HEK293T (cell line): ENCODE data around the gene AIF1.

ENCODE experiments used
- CTCF ChIA-PET: fragments of 350-600 bp; formaldehyde crosslinking; extraction: SDS; loops from one replicate; lab custom pipeline; 2021; ENCODE audit warnings: antibody characterized with exemption, inconsistent platforms; lab: Yijun Ruan, JAX
- POLR2A ChIA-PET: fragments of 350-600 bp; formaldehyde crosslinking; extraction: SDS; loops from one replicate; lab custom pipeline; 2020; ENCODE audit warnings: antibody characterized with exemption, inconsistent platforms; lab: Yijun Ruan, JAX
- DNase-seq: peaks from one replicate; pipeline ENCODE4 v3.0.0; 2012; ENCODE audit warnings: mixed read lengths; ENCODE audit errors: extremely low spot score
- ARNT ChIP-seq: fragments of 450-650 bp; IDR thresholded peaks from 2 replicates; pipeline ENCODE4 v1.6.1; 2017; ENCODE audit warnings: mild to moderate bottlenecking
- BHLHE40 ChIP-seq: fragments of 450-650 bp; IDR thresholded peaks from 2 replicates; pipeline ENCODE4 v1.6.1; 2016; ENCODE audit warnings: mild to moderate bottlenecking, moderate library complexity, borderline replicate concordance
- CTBP1 ChIP-seq: fragments of 450-650 bp; IDR thresholded peaks from 2 replicates; pipeline ENCODE4 v1.6.1; 2016; ENCODE audit warnings: borderline replicate concordance
- ELF4 ChIP-seq: fragments of 450-650 bp; IDR thresholded peaks from 2 replicates; pipeline ENCODE4 v1.6.1; 2017; ENCODE audit warnings: antibody characterized with exemption
- FOXA1 ChIP-seq: fragments of 450-650 bp; IDR thresholded peaks from 2 replicates; pipeline ENCODE4 v1.6.1; 2016; ENCODE audit warnings: mild to moderate bottlenecking
- FOXK2 ChIP-seq: fragments of 450-650 bp; IDR thresholded peaks from 2 replicates; pipeline ENCODE4 v1.6.1; 2016; ENCODE audit warnings: mild to moderate bottlenecking
- FOXM1 ChIP-seq: fragments of 450-650 bp; IDR thresholded peaks from 2 replicates; pipeline ENCODE4 v1.6.1; 2017; ENCODE audit warnings: mild to moderate bottlenecking, borderline replicate concordance
- HDGF ChIP-seq: fragments of 450-650 bp; IDR thresholded peaks from 2 replicates; pipeline ENCODE4 v1.6.1; 2017; ENCODE audit warnings: antibody characterized with exemption, borderline replicate concordance
- L3MBTL2 ChIP-seq: fragments of 450-650 bp; conservative IDR thresholded peaks from 2 replicates; pipeline ENCODE4 v1.6.1; 2016; ENCODE audit warnings: mild to moderate bottlenecking
- LEF1 ChIP-seq: fragments of 450-650 bp; IDR thresholded peaks from 2 replicates; pipeline ENCODE4 v1.6.1; 2017; ENCODE audit warnings: mild to moderate bottlenecking, borderline replicate concordance
- NFRKB ChIP-seq: fragments of 450-650 bp; IDR thresholded peaks from 2 replicates; pipeline ENCODE4 v1.6.1; 2016; ENCODE audit warnings: mild to moderate bottlenecking, moderate library complexity
- PKNOX1 ChIP-seq: fragments of 450-650 bp; IDR thresholded peaks from 2 replicates; pipeline ENCODE4 v1.6.1; 2016
- SP1 ChIP-seq: fragments of 450-650 bp; IDR thresholded peaks from 2 replicates; pipeline ENCODE4 v1.6.1; 2017
- SUZ12 ChIP-seq: fragments of 450-650 bp; IDR thresholded peaks from 2 replicates; pipeline ENCODE4 v1.6.1; 2016; ENCODE audit warnings: mild to moderate bottlenecking
- TARDBP ChIP-seq: fragments of 450-650 bp; IDR thresholded peaks from 2 replicates; pipeline ENCODE4 v1.6.1; 2016
- ZNF384 ChIP-seq: fragments of 450-650 bp; IDR thresholded peaks from 2 replicates; pipeline ENCODE4 v1.6.1; 2016

AIF1 gene

DNA sequence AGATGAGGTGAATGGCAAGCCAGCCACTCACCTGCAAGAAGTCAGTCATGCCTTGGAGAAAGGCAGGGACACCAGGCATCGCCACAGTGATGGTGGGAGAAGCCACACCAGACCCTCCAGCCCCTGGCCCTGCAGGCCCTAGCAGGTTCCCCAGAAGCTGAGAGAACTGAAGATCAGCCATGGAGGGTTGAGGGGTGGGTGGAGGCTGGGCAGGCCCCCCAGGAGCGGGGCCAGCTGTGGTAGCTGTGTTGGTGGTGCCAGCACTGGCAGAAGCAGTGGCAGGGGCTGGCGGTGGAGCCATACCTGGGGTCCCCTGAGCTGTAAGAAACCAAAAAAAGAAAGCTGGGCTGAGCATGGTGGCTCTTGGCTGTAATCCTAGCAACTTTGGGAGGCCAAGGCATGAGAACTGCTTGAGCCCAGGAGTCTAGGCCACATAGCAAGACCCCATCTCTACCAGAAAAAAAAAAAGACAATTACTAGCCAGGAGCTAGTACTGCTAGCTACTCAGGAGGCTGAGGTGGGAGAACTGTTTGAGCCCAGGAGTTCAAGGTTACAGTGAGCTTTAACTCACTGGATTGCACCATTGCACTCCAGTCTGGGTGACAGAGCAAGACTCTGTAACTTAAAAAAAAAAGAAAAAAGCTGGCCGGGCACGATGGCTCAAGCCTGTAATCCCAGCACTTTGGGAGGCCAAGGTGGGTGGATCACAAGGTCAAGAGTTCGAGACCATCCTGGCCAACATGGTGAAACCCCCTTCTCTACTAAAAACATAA is 27.9 kb downstream of the AIF1 start:
- POLR2A ChIA-PET, result interaction anchor here (0.8 to 1.9 kb wide), 6 partner anchors 8 to 101 kb away, joined by 3 to 5 read pairs (median 4); partner anchors contain the start of genes BAG6, C6orf47, DDX39B and GPANK1

GRCh38 chr6:31643818-31644454 is 28.9 kb downstream of the AIF1 start:
- no peak for DNase-seq
- ChIA-PET POLR2A (interaction anchor here (1.0 to 1.9 kb wide), 5 partner anchors 9 to 21 kb away, joined by 3 to 5 read pairs (median 4); partner anchors contain the start of genes BAG6, C6orf47 and GPANK1), CTCF (interaction anchor here (0.5 kb wide), 1 partner anchor 242 kb away, joined by 3 read pairs; no protein-coding TSS in a partner anchor)
- TF ChIP-seq FOXA1, result no peak
- no peak for TF ChIP-seq FOXM1
- no peak for TF ChIP-seq FOXK2
- no peak for TF ChIP-seq CTBP1
- no peak for TF ChIP-seq SUZ12
- TF ChIP-seq LEF1, result no peak
- TF ChIP-seq L3MBTL2, result no peak
- TF ChIP-seq NFRKB, result no peak
- TF ChIP-seq ELF4, result no peak
- no peak for TF ChIP-seq ARNT
- TF ChIP-seq TARDBP, result no peak
- TF ChIP-seq SP1, result no peak
- no peak for TF ChIP-seq ZNF384
- TF ChIP-seq BHLHE40, result no peak
- no peak for TF ChIP-seq PKNOX1
- no peak for TF ChIP-seq HDGF

More for the DNA sequence above, 27.9 kb downstream of the AIF1 start:
- CTCF ChIA-PET, result no interaction called here
- DNase-seq, result no peak
- TF ChIP-seq TARDBP (no peak), LEF1 (no peak)

- no peak for DNase-seq
- ChIA-PET POLR2A (no interaction called here), CTCF (no interaction called here)
- TF ChIP-seq SP1 (no peak), FOXK2 (no peak), ELF4 (no peak), ARNT (no peak)
These were observed 30.3 kb downstream of the AIF1 start for GRCh38 chr6:31645325-31645724.

- DNase-seq, result no peak
- POLR2A ChIA-PET, result interaction anchor here (0.7 to 5.6 kb wide), 19 partner anchors 9 to 321 kb away, joined by 3 to 138 read pairs (median 4); partner anchors contain the start of genes ABHD16A, C6orf47, DDX39B and DXO
- CTCF ChIA-PET, result interaction anchor here (0.6 to 1.1 kb wide), 5 partner anchors 9 to 106 kb away, joined by 3 to 4 read pairs (median 3); partner anchors contain the start of genes ATP6V1G2 and C6orf47
- TF ChIP-seq PKNOX1 (peak; percentile 92), ZNF384 (no peak)
These were observed 36.7 kb downstream of the AIF1 start for GRCh38 chr6:31651602-31652191.

DNA sequence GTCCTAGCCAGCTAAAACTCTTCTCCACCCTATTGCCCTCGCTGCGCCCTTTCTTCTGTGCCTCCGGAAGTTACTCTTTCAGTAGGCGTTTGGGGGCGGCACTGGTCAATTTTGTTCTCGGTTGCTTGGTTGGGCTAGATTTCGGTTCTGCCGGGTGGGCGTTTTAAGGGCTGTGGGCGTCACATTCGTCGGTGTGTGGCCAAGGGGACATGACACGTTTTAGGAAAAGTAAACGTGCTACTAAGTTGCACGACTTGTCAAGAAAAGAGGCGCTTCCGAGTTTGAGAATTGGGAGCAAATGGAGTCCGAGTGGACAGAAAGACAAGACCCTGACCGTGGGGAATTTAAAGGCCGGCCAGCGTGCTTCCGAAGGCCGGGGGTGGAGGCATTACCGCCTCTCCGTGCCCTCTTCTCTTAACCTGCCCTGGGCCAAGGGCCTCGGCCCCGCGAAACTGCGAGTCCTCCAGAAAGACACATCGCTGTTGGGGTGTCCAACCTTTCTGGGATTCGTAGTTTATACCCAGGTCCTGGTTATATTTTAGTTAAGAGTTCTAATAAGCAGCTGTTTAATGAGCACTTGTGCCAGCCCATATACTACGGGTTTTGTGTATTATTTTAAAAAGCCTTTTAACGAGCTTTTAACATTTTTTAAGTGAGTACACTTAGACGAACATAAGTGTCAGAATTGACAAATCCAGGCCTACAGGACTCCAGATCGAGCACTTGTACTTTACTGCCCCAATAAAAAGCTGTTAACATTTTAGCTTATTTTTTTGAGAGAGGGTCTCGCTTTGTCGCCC is 38.1 kb downstream of the AIF1 start:
- ChIA-PET CTCF (interaction anchor here (1.1 kb wide), 1 partner anchor 7 kb away, joined by 4 read pairs; the partner anchor contains the start of gene C6orf47), POLR2A (interaction anchor here (0.8 to 5.6 kb wide), 21 partner anchors 9 to 319 kb away, joined by 3 to 138 read pairs (median 5); partner anchors contain the start of genes ABHD16A, AIF1, C6orf47 and CSNK2B)
- TF ChIP-seq FOXK2, result no peak
- no peak for TF ChIP-seq SUZ12
- TF ChIP-seq L3MBTL2, result 0 out of 2 replicates have a peak, but pooled peaks have one; percentile 46
- DNase-seq, result peak; percentile 88

GRCh38 chr6:31654574-31655348 is 39.7 kb downstream of the AIF1 start:
- TF ChIP-seq FOXA1, result no peak
- no peak for TF ChIP-seq SUZ12
- TF ChIP-seq NFRKB, result no peak
- TF ChIP-seq HDGF, result no peak
- no peak for TF ChIP-seq FOXM1
- TF ChIP-seq ZNF384, result no peak
- no peak for TF ChIP-seq TARDBP
- POLR2A ChIA-PET, result interaction anchor here (1.1 to 4.5 kb wide), 3 partner anchors 10 to 1317 kb away, joined by 4 to 24 read pairs (median 11); partner anchors contain the start of genes GPANK1 and PRRC2A
- DNase-seq, result no peak
- CTCF ChIA-PET, result interaction anchor here (0.7 kb wide), 1 partner anchor 136 kb away, joined by 6 read pairs; no protein-coding TSS in a partner anchor
